AG09319 (cell line): Measurements from ENCODE around the gene BICDL2.

Source experiments
- DNase-seq: peaks from one replicate; pipeline ENCODE4 v3.0.0-alpha.2; 2010; ENCODE audit warnings: low read depth; ENCODE audit errors: extremely low read depth
- TF ChIP-seq, protein P1 (sequence below): IDR thresholded peaks from 2 replicates; pipeline ENCODE4 v1.5.1; 2011; ENCODE audit warnings: low read depth, mild to moderate bottlenecking, inconsistent platforms, low read length, moderate library complexity

Gene BICDL2

GRCh38 chr16:3004781-3005284, 31.9 kb downstream of the BICDL2 start:
- TF ChIP-seq, protein P1, sequence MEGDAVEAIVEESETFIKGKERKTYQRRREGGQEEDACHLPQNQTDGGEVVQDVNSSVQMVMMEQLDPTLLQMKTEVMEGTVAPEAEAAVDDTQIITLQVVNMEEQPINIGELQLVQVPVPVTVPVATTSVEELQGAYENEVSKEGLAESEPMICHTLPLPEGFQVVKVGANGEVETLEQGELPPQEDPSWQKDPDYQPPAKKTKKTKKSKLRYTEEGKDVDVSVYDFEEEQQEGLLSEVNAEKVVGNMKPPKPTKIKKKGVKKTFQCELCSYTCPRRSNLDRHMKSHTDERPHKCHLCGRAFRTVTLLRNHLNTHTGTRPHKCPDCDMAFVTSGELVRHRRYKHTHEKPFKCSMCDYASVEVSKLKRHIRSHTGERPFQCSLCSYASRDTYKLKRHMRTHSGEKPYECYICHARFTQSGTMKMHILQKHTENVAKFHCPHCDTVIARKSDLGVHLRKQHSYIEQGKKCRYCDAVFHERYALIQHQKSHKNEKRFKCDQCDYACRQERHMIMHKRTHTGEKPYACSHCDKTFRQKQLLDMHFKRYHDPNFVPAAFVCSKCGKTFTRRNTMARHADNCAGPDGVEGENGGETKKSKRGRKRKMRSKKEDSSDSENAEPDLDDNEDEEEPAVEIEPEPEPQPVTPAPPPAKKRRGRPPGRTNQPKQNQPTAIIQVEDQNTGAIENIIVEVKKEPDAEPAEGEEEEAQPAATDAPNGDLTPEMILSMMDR: no peak
- no peak for DNase-seq

DNA sequence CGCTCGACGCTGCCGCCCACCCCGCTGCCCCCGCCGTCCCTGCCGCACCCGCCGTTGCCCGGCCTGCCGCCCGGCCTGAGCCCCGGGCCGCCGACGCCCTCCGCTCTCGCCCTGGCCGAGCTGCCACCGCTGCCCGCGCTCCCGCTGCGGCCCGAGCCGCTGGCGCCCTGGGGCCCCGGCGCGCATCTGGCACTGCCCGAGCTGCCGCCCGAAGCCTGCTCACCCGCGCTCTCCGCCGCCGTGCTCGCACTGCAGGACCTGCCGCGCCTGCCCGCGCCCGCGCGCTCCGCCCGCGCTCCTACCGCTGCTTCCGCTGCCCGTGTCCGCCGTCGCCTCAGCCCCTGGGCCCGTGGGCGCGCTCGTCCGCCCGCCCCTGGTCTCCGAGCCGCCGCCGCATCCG, 32.4 kb downstream of the BICDL2 start:
- DNase-seq: no peak
- TF ChIP-seq, protein P1: no peak

GRCh38 chr16:3003582-3004270, 33.0 kb downstream of the BICDL2 start:
- TF ChIP-seq, protein P1: peak; percentile 49
- peak; percentile 96 for DNase-seq

GRCh38 chr16:3001316-3001715, 35.4 kb downstream of the BICDL2 start:
- TF ChIP-seq, protein P1: no peak
- no peak for DNase-seq

DNA sequence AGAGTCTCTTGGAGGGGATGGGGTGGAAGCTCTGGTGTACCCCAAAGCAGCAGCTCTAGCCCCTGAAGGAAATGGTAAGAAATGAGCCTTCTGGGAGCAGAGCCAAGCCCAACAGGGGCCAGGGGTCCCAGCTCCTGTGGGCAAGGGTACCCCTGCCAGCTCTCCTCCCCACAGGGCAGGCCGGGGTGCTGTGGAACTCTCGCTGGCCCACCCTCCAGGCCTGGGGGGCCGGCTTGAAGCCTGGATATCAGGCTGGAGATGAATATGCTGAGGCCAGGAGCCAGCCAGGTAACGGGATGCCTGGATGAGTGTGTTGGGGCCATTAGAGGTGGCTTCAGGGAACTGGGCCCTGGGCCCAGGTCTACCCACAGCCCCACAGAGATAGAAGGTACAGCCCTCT, 36.2 kb downstream of the BICDL2 start:
- TF ChIP-seq, protein P1: no peak
- DNase-seq: no peak

GRCh38 chr16:2999929-3000328, 36.8 kb downstream of the BICDL2 start:
- TF ChIP-seq, protein P1: no peak
- DNase-seq: no peak

DNA sequence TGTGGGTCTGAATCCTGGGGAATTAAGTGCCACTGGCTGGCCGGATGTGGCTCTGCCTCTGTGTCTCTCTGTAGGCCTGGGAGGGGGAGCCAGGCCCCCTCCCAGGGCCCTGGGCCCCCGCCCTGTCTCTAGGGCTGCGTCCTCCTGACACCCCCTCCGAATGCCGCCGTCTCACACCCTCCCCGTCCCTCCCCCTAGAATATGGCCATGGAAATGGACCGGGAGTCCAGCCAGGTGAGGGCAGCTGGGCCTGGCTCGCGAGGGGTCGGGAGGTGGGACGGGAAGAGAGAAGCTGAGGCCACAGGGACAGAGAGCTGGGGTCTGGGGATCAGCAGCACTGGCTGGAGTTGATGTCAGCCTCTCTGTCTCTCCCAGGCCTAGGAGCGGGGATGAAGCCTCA, 40.4 kb downstream of the BICDL2 start:
- TF ChIP-seq, protein P1: no peak
- no peak for DNase-seq
